ENCODE measurements around the gene HOXC12.

GRCh38 chr12:53948650-53949593 lies 5.8 kb upstream of the HOXC12 start:
- TF ChIP-seq, protein P1, sequence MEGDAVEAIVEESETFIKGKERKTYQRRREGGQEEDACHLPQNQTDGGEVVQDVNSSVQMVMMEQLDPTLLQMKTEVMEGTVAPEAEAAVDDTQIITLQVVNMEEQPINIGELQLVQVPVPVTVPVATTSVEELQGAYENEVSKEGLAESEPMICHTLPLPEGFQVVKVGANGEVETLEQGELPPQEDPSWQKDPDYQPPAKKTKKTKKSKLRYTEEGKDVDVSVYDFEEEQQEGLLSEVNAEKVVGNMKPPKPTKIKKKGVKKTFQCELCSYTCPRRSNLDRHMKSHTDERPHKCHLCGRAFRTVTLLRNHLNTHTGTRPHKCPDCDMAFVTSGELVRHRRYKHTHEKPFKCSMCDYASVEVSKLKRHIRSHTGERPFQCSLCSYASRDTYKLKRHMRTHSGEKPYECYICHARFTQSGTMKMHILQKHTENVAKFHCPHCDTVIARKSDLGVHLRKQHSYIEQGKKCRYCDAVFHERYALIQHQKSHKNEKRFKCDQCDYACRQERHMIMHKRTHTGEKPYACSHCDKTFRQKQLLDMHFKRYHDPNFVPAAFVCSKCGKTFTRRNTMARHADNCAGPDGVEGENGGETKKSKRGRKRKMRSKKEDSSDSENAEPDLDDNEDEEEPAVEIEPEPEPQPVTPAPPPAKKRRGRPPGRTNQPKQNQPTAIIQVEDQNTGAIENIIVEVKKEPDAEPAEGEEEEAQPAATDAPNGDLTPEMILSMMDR (IDR thresholded peaks at IDR 0.05): no peak
- no peak for TF ChIP-seq POLR2A (IDR thresholded peaks at IDR 0.05)

Measured in right lobe of liver (tissue), 4 donors.